ENCODE results near the gene TMC2.

Gene TMC2

GRCh38 chr20:2651772-2652723, 115.7 kb downstream of the TMC2 start, which contains the start of gene NOP56:
Gene NOP56 (plus strand): TSS chr20:2652632. CDS start chr20:2652661, 29 bp downstream.
- Histone ChIP-seq H3K4me1 (ENCODE audit: control insufficient read depth, insufficient read depth, low read length) (peaks cover 3% of the 10 kb centered on the region), H3K36me3 (ENCODE audit: control insufficient read depth, insufficient read depth, low read length) (peaks cover 33% of the 10 kb centered on the region), H3K9me3 (ENCODE audit: control insufficient read depth, insufficient read depth, low read length) (no peaks in the 10 kb centered on the region), H3K9ac (ENCODE audit: low read depth, low read length) (peak within 1 kb of the TSS; percentile 92), H3K4me3 (ENCODE audit: low read depth, low read length) (peak within 1 kb of the TSS; percentile 98), H3K27me3 (ENCODE audit: control insufficient read depth, insufficient read depth, low read length) (no peaks in the 10 kb centered on the region)

DNA sequence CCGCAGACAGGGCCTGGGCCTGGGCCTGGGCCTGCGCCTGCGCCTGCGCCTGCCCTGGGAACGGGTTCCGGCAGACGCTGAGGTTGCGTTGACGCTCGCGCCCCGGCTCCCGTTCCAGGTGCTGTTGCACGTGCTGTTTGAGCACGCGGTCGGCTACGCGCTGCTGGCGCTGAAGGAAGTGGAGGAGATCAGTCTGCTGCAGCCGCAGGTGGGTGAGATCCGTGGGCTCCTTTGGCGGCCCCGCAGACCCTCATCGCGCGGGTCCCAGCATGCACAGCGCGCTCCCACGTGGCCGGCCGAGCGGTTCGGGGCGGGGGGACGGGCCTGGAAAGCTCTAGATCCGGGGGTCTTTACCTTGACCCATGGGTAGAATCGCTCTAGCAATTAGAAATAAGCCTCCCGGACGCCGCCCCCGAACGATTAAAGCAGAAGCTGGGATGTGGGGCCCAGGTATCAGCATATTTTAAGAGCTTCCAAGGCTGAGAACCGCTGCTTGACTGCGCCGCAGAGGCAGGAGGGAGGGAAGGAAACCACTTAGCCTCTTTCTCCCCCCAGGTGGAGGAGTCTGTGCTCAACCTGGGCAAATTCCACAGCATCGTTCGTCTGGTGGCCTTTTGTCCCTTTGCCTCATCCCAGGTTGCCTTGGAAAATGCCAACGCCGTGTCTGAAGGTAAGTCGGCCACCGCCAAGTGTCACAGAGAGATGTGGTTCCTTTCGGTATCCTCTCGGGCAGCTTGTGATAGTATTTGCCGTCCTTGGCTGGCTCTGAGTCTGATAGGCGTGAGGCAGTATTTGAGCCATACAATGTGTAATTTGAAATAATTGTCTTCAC, 116.6 kb downstream of the TMC2 start:
- H3K9ac ChIP-seq (ENCODE audit: low read depth, low read length): peak overlapping the region; percentile 92
- no peaks in the 10 kb centered on the region for H3K27me3 ChIP-seq (ENCODE audit: control insufficient read depth, insufficient read depth, low read length)
- H3K36me3 ChIP-seq (ENCODE audit: control insufficient read depth, insufficient read depth, low read length): peaks cover 42% of the 10 kb centered on the region
- H3K9me3 ChIP-seq (ENCODE audit: control insufficient read depth, insufficient read depth, low read length): no peaks in the 10 kb centered on the region
- peak overlapping the region; percentile 98 for H3K4me3 ChIP-seq (ENCODE audit: low read depth, low read length)
- H3K4me1 ChIP-seq (ENCODE audit: control insufficient read depth, insufficient read depth, low read length): peaks cover 3% of the 10 kb centered on the region

- H3K36me3 ChIP-seq (ENCODE audit: control insufficient read depth, insufficient read depth, low read length): peaks cover 50% of the 10 kb centered on the region
- H3K9me3 ChIP-seq (ENCODE audit: control insufficient read depth, insufficient read depth, low read length): no peaks in the 10 kb centered on the region
- peak overlapping the region; percentile 92 for H3K9ac ChIP-seq (ENCODE audit: low read depth, low read length)
- H3K4me3 ChIP-seq (ENCODE audit: low read depth, low read length): peak overlapping the region; percentile 98
- H3K27me3 ChIP-seq (ENCODE audit: control insufficient read depth, insufficient read depth, low read length): no peaks in the 10 kb centered on the region
- peaks cover 3% of the 10 kb centered on the region for H3K4me1 ChIP-seq (ENCODE audit: control insufficient read depth, insufficient read depth, low read length)
Measured at GRCh38 chr20:2653556-2654383, 117.4 kb downstream of the TMC2 start.

DNA sequence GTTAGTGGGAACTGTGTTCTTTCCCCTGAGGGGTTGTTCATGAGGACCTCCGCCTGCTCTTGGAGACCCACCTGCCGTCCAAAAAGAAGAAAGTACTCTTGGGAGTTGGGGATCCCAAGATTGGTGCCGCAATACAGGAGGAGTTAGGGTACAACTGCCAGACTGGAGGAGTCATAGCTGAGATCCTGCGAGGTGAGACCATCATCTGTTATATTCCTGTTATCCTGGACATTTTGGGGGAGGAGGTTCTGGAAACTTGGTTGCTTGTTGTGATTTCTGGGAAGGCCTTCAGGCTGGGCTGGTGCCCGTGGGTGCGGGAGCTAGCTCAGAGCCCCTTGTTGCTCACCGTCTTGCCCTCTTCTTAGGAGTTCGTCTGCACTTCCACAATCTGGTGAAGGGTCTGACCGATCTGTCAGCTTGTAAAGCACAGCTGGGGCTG, 118.0 kb downstream of the TMC2 start:
- Histone ChIP-seq H3K4me1 (ENCODE audit: control insufficient read depth, insufficient read depth, low read length) (peaks cover 3% of the 10 kb centered on the region), H3K4me3 (ENCODE audit: low read depth, low read length) (peak overlapping the region; percentile 98), H3K9ac (ENCODE audit: low read depth, low read length) (peak overlapping the region; percentile 92), H3K27me3 (ENCODE audit: control insufficient read depth, insufficient read depth, low read length) (no peaks in the 10 kb centered on the region), H3K9me3 (ENCODE audit: control insufficient read depth, insufficient read depth, low read length) (no peaks in the 10 kb centered on the region), H3K36me3 (ENCODE audit: control insufficient read depth, insufficient read depth, low read length) (peaks cover 54% of the 10 kb centered on the region)

DNA sequence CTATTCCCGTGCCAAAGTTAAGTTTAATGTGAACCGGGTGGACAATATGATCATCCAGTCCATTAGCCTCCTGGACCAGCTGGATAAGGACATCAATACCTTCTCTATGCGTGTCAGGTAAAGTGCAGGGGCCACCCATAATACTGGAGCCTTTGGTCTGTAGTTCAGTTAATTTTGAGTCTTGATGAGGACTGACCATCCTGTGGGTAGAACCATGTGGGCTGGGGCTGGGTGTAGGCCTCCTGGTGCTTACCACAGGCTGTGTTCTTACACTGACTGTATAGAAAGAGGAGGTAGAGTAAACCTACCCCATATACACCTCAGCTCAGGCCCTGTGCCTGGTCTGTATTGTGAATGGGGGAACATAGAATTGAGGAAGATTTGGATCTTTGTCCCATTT, 118.5 kb downstream of the TMC2 start:
- Histone ChIP-seq H3K4me3 (ENCODE audit: low read depth, low read length) (peak overlapping the region; percentile 98), H3K4me1 (ENCODE audit: control insufficient read depth, insufficient read depth, low read length) (peaks cover 3% of the 10 kb centered on the region), H3K27me3 (ENCODE audit: control insufficient read depth, insufficient read depth, low read length) (no peaks in the 10 kb centered on the region), H3K9ac (ENCODE audit: low read depth, low read length) (no peak overlapping the region), H3K9me3 (ENCODE audit: control insufficient read depth, insufficient read depth, low read length) (no peaks in the 10 kb centered on the region), H3K36me3 (ENCODE audit: control insufficient read depth, insufficient read depth, low read length) (peaks cover 57% of the 10 kb centered on the region)

GRCh38 chr20:2655331-2656116, 119.2 kb downstream of the TMC2 start:
- Histone ChIP-seq H3K4me3 (ENCODE audit: low read depth, low read length) (no peak overlapping the region), H3K27me3 (ENCODE audit: control insufficient read depth, insufficient read depth, low read length) (no peaks in the 10 kb centered on the region), H3K9me3 (ENCODE audit: control insufficient read depth, insufficient read depth, low read length) (no peaks in the 10 kb centered on the region), H3K36me3 (ENCODE audit: control insufficient read depth, insufficient read depth, low read length) (peaks cover 63% of the 10 kb centered on the region), H3K9ac (ENCODE audit: low read depth, low read length) (no peak overlapping the region), H3K4me1 (ENCODE audit: control insufficient read depth, insufficient read depth, low read length) (peaks cover 3% of the 10 kb centered on the region)

DNA sequence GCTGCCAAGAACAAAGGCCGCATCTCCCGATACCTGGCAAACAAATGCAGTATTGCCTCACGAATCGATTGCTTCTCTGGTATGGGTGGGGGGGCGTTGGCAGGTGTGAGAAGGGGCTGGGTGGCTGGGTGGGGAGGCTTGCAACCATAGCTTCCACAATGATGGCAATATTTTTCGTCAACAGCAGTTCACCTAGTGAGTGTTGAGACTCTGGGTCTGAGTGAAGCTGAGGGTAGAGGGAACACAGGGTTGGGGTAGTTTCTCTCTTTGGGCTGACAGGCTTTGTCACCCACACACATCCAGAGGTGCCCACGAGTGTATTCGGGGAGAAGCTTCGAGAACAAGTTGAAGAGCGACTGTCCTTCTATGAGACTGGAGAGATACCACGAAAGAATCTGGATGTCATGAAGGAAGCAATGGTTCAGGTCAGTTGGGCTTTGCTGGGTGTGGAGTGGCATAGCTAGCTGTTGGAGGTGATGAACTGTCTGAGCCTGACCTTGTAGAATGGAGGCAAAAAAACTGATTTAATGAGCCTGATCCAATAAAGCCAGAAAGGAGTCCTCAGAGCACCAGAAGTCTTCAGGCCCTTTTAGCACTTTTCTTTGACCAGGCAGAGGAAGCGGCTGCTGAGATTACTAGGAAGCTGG, 120.2 kb downstream of the TMC2 start:
- peaks cover 63% of the 10 kb centered on the region for H3K36me3 ChIP-seq (ENCODE audit: control insufficient read depth, insufficient read depth, low read length)
- no peaks in the 10 kb centered on the region for H3K4me1 ChIP-seq (ENCODE audit: control insufficient read depth, insufficient read depth, low read length)
- no peak overlapping the region for H3K4me3 ChIP-seq (ENCODE audit: low read depth, low read length)
- H3K27me3 ChIP-seq (ENCODE audit: control insufficient read depth, insufficient read depth, low read length): no peaks in the 10 kb centered on the region
- H3K9ac ChIP-seq (ENCODE audit: low read depth, low read length): no peak overlapping the region
- no peaks in the 10 kb centered on the region for H3K9me3 ChIP-seq (ENCODE audit: control insufficient read depth, insufficient read depth, low read length)

DNA sequence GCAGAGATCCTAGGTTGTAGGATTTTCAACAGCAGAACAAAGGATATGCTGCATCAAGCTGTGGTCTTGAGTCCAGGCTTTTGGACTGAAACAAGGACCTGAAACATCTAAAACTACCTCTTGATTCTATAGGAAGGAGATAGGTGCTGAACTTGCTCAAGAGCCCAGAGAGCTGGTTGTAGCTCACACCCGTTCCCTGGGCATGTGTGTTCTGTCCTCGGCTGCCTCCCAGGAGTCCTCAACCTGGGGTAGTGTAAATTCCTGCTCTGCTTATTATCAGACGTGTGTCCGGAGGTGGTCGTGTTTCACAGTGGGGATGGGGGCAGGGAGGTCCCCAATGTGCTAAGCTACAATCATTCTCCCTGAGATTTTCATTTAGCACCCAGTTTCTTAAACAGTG, 120.9 kb downstream of the TMC2 start:
- Histone ChIP-seq H3K4me3 (ENCODE audit: low read depth, low read length) (no peak overlapping the region), H3K36me3 (ENCODE audit: control insufficient read depth, insufficient read depth, low read length) (peaks cover 67% of the 10 kb centered on the region), H3K9ac (ENCODE audit: low read depth, low read length) (no peak overlapping the region), H3K9me3 (ENCODE audit: control insufficient read depth, insufficient read depth, low read length) (no peaks in the 10 kb centered on the region), H3K27me3 (ENCODE audit: control insufficient read depth, insufficient read depth, low read length) (no peaks in the 10 kb centered on the region), H3K4me1 (ENCODE audit: control insufficient read depth, insufficient read depth, low read length) (no peaks in the 10 kb centered on the region)

DNA sequence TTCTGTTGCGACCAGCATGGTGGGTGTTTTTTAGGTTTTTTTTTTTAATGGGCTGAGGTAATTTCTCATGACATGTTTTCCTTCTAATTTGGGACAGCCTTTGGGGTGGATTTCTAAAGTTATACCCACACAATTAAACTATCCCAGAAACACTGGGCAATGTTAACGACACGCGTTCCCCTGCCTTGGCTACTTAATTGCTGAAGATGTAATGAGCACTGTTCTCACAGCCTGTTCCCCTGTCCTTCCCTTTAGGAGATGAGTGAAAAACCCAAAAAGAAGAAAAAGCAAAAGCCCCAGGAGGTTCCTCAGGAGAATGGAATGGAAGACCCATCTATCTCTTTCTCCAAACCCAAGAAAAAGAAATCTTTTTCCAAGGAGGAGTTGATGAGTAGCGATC, 121.3 kb downstream of the TMC2 start:
- no peak overlapping the region for H3K4me3 ChIP-seq (ENCODE audit: low read depth, low read length)
- H3K27me3 ChIP-seq (ENCODE audit: control insufficient read depth, insufficient read depth, low read length): no peaks in the 10 kb centered on the region
- H3K4me1 ChIP-seq (ENCODE audit: control insufficient read depth, insufficient read depth, low read length): no peaks in the 10 kb centered on the region
- H3K9ac ChIP-seq (ENCODE audit: low read depth, low read length): no peak overlapping the region
- H3K36me3 ChIP-seq (ENCODE audit: control insufficient read depth, insufficient read depth, low read length): peaks cover 69% of the 10 kb centered on the region
- no peaks in the 10 kb centered on the region for H3K9me3 ChIP-seq (ENCODE audit: control insufficient read depth, insufficient read depth, low read length)

Measured in iPS-15b (cell line).